Measurements from ENCODE around the gene NFKB1. TPM values are rescaled to one million over a fixed set of nuclear protein-coding genes. Genes with fewer than 3 reads are reported as not detected.

The NFKB1 gene
- total RNA-seq, 4 donors from 2014 or later = 31.6 to 42.1 (median 39.7) TPM

- Histone ChIP-seq H3K27me3 (no peaks in the 10 kb centered on the region), H3K36me3 (peaks cover 17 to 99% (median 66%) of the 10 kb centered on the region in 4 donors), H3K27ac (replicated peaks in 1 of 4) (no peak overlapping the region), H3K9me3 (no peaks in the 10 kb centered on the region), H3K4me1 (peaks cover 0 to 9% (median 0%) of the 10 kb centered on the region in 4 donors), H3K4me3 (no peak overlapping the region)
- no peak for DNase-seq (ENCODE audit: extremely low spot score)
- intact Hi-C loops (cut with DNase I) = no loop called here
- 88% methylated on average over 3 of the region's 3 CpGs for WGBS
- TF ChIP-seq POLR2A (IDR thresholded peaks at IDR 0.05; ENCODE audit: low read depth) = no peak
- TF ChIP-seq POLR2AphosphoS5 (IDR thresholded peaks at IDR 0.05) = no peak
- TF ChIP-seq EP300 (IDR thresholded peaks at IDR 0.05) = no peak
- no peak for TF ChIP-seq CTCF (IDR thresholded peaks at IDR 0.05)
Measured at GRCh38 chr4:102599886-102600285, 98.7 kb downstream of the NFKB1 start.

- Histone ChIP-seq H3K4me3 (no peak overlapping the region), H3K4me1 (peaks cover 0 to 9% (median 0%) of the 10 kb centered on the region in 4 donors), H3K27ac (replicated peaks in 1 of 4) (no peak overlapping the region), H3K36me3 (peaks cover 17 to 96% (median 63%) of the 10 kb centered on the region in 4 donors), H3K27me3 (no peaks in the 10 kb centered on the region), H3K9me3 (no peaks in the 10 kb centered on the region)
- TF ChIP-seq POLR2AphosphoS5 (IDR thresholded peaks at IDR 0.05) = no peak
- no peak for TF ChIP-seq POLR2A (IDR thresholded peaks at IDR 0.05; ENCODE audit: low read depth)
- no peak for TF ChIP-seq CTCF (IDR thresholded peaks at IDR 0.05)
- no peak for TF ChIP-seq EP300 (IDR thresholded peaks at IDR 0.05)
- intact Hi-C loops (cut with DNase I) = no loop called here
- no peak for DNase-seq (ENCODE audit: extremely low spot score)
Measured at GRCh38 chr4:102600689-102601088, 99.5 kb downstream of the NFKB1 start.

GRCh38 chr4:102601586-102602227 lies 100.5 kb downstream of the NFKB1 start:
- 90% methylated on average over 8 of the region's 8 CpGs for WGBS
- no peak for TF ChIP-seq CTCF (IDR thresholded peaks at IDR 0.05)
- no peak for TF ChIP-seq EP300 (IDR thresholded peaks at IDR 0.05)
- no peak for TF ChIP-seq POLR2A (IDR thresholded peaks at IDR 0.05; ENCODE audit: low read depth)
- no peak for TF ChIP-seq POLR2AphosphoS5 (IDR thresholded peaks at IDR 0.05)
- no peak for DNase-seq (ENCODE audit: extremely low spot score)
- Histone ChIP-seq H3K27ac (replicated peaks in 1 of 4) (no peak overlapping the region), H3K4me1 (peaks cover 0 to 9% (median 0%) of the 10 kb centered on the region in 4 donors), H3K36me3 (peaks cover 10 to 93% (median 62%) of the 10 kb centered on the region in 4 donors), H3K27me3 (no peaks in the 10 kb centered on the region), H3K4me3 (no peak overlapping the region), H3K9me3 (no peaks in the 10 kb centered on the region)
- intact Hi-C loops (cut with DNase I) = no loop called here

- H3K36me3 ChIP-seq = peaks cover 19 to 93% (median 64%) of the 10 kb centered on the region in 4 donors
Measured at GRCh38 chr4:102604222-102604940, 103.2 kb downstream of the NFKB1 start.

More at GRCh38 chr4:102604222-102604940, 103.2 kb downstream of the NFKB1 start:
- no peak for DNase-seq (ENCODE audit: extremely low spot score)
- intact Hi-C loops (cut with DNase I) = no loop called here
- no peak overlapping the region for H3K27ac ChIP-seq (replicated peaks in 1 of 4)
- H3K4me3 ChIP-seq = no peak overlapping the region
- 81% methylated on average over 2 of the region's 2 CpGs for WGBS
- no peaks in the 10 kb centered on the region for H3K9me3 ChIP-seq
- H3K4me1 ChIP-seq = no peaks in the 10 kb centered on the region
- no peak for TF ChIP-seq EP300 (IDR thresholded peaks at IDR 0.05)
- no peak for TF ChIP-seq CTCF (IDR thresholded peaks at IDR 0.05)
- no peak for TF ChIP-seq POLR2A (IDR thresholded peaks at IDR 0.05; ENCODE audit: low read depth)
- TF ChIP-seq POLR2AphosphoS5 (IDR thresholded peaks at IDR 0.05) = no peak
- no peaks in the 10 kb centered on the region for H3K27me3 ChIP-seq

Measured in esophagus muscularis mucosa (tissue), 4 donors.